ENCODE data around the gene HLA-DRA.
"Not testable (repeated sequence)": the region's sequence is repeated elsewhere in the genome, so short reads cannot be mapped to it uniquely, and the experiment has no call there.

HLA-DRA gene

GRCh38 chr6:32427218-32427617 lies 12.5 kb upstream of the HLA-DRA start:
- H3K4me1 ChIP-seq: no peaks in the 10 kb centered on the region
- H4K20me1 ChIP-seq: no peaks in the 10 kb centered on the region
- no peaks in the 10 kb centered on the region for H3K27me3 ChIP-seq
- H3K4me3 ChIP-seq: no peak overlapping the region
- H3K36me3 ChIP-seq: no peaks in the 10 kb centered on the region
- no peak overlapping the region for H3K27ac ChIP-seq
- no peak overlapping the region for H3K4me2 ChIP-seq
- H3K9ac ChIP-seq: no peak overlapping the region
- H3K9me3 ChIP-seq (replicated peaks in 1 of 11): no peaks in the 10 kb centered on the region
- TF ChIP-seq Cebpa-rat (IDR thresholded peaks at IDR 0.05): no peak

- H4K20me1 ChIP-seq: no peaks in the 10 kb centered on the region
- H3K4me2 ChIP-seq: no peak overlapping the region
- H3K36me3 ChIP-seq: no peaks in the 10 kb centered on the region
- no peaks in the 10 kb centered on the region for H3K27me3 ChIP-seq
- TF ChIP-seq Cebpa-rat (IDR thresholded peaks at IDR 0.05): no peak
- no peak overlapping the region for H3K4me3 ChIP-seq
- H3K9me3 ChIP-seq (replicated peaks in 1 of 11): no peaks in the 10 kb centered on the region
- H3K9ac ChIP-seq: no peak overlapping the region
- H3K4me1 ChIP-seq: no peaks in the 10 kb centered on the region
- H3K27ac ChIP-seq: no peak overlapping the region
Measured at GRCh38 chr6:32427934-32428474, 11.7 kb upstream of the HLA-DRA start.

- Histone ChIP-seq H3K4me1 (no peaks in the 10 kb centered on the region), H3K9me3 (replicated peaks in 1 of 11) (no peaks in the 10 kb centered on the region), H3K27me3 (no peaks in the 10 kb centered on the region), H3K36me3 (no peaks in the 10 kb centered on the region), H3K4me3 (no peak overlapping the region), H3K27ac (no peak overlapping the region), H3K9ac (no peak overlapping the region; a peak in 1 of 22 replicates), H3K4me2 (no peak overlapping the region), H4K20me1 (no peaks in the 10 kb centered on the region)
- no peak for TF ChIP-seq Cebpa-rat (IDR thresholded peaks at IDR 0.05)
Measured at GRCh38 chr6:32430179-32430578, 9.5 kb upstream of the HLA-DRA start.

GRCh38 chr6:32431142-32431541 lies 8.5 kb upstream of the HLA-DRA start:
- Histone ChIP-seq H3K9me3 (replicated peaks in 1 of 11) (no peaks in the 10 kb centered on the region), H4K20me1 (no peaks in the 10 kb centered on the region), H3K9ac (no peak overlapping the region), H3K4me2 (no peak overlapping the region), H3K36me3 (no peaks in the 10 kb centered on the region), H3K27ac (no peak overlapping the region), H3K27me3 (no peaks in the 10 kb centered on the region), H3K4me1 (peaks cover 0 to 5% (median under 1%) of the 10 kb centered on the region in 10 experiments; a peak in 14 of 20 replicates), H3K4me3 (no peak overlapping the region)
- TF ChIP-seq Cebpa-rat (IDR thresholded peaks at IDR 0.05): no peak

GRCh38 chr6:32432050-32432450 lies 7.6 kb upstream of the HLA-DRA start:
- peaks cover 8 to 14% (median 9%) of the 10 kb centered on the region in 10 experiments for H3K4me1 ChIP-seq
- no peak overlapping the region for H3K9ac ChIP-seq
- H3K27me3 ChIP-seq: no peaks in the 10 kb centered on the region

GRCh38 chr6:32433950-32434349 lies 5.7 kb upstream of the HLA-DRA start:
- not testable (repeated sequence) for H3K9me3 ChIP-seq (replicated peaks in 1 of 11); H3K27me3 ChIP-seq; H3K36me3 ChIP-seq; H3K4me3 ChIP-seq; H3K4me2 ChIP-seq; H3K27ac ChIP-seq; H3K9ac ChIP-seq; H4K20me1 ChIP-seq
- peaks cover 24 to 29% (median 27%) of the 10 kb centered on the region in 10 experiments for H3K4me1 ChIP-seq

More at GRCh38 chr6:32432050-32432450, 7.6 kb upstream of the HLA-DRA start:
- H4K20me1 ChIP-seq: no peaks in the 10 kb centered on the region
- no peak overlapping the region for H3K4me2 ChIP-seq
- no peak overlapping the region for H3K27ac ChIP-seq
- no peak overlapping the region for H3K4me3 ChIP-seq
- no peak for TF ChIP-seq Cebpa-rat (IDR thresholded peaks at IDR 0.05)
- H3K36me3 ChIP-seq: no peaks in the 10 kb centered on the region
- no peaks in the 10 kb centered on the region for H3K9me3 ChIP-seq (replicated peaks in 1 of 11)

GRCh38 chr6:32436186-32436585 lies 3.5 kb upstream of the HLA-DRA start:
- H3K4me1 ChIP-seq: peaks cover 36 to 44% (median 40%) of the 10 kb centered on the region in 10 experiments
- H3K27ac ChIP-seq: peak overlapping the region; percentile 82 to 98 (median 92); a peak in 21 of 22 replicates
- no peak for TF ChIP-seq Cebpa-rat (IDR thresholded peaks at IDR 0.05)
- H3K9me3 ChIP-seq (replicated peaks in 1 of 11): no peaks in the 10 kb centered on the region; a peak in 1 of 22 replicates
- H3K4me2 ChIP-seq: peak overlapping the region in 10 of 11 experiments; percentile 57 to 83 (median 67); a peak in 16 of 22 replicates
- H4K20me1 ChIP-seq: peaks cover 0 to 9% (median 4%) of the 10 kb centered on the region in 11 experiments; a peak in 9 of 22 replicates
- H3K4me3 ChIP-seq: no peak overlapping the region
- no peaks in the 10 kb centered on the region for H3K27me3 ChIP-seq
- H3K36me3 ChIP-seq: peaks cover 0 to 8% (median 2%) of the 10 kb centered on the region in 11 experiments; a peak in 14 of 22 replicates
- peak overlapping the region in 5 of 11 experiments; percentile 68 to 94 (median 71); a peak in 7 of 22 replicates for H3K9ac ChIP-seq

GRCh38 chr6:32436995-32437836 lies 2.5 kb upstream of the HLA-DRA start:
- Histone ChIP-seq H3K27ac (peak overlapping the region; percentile 82 to 98 (median 92)), H3K9me3 (replicated peaks in 1 of 11) (no peaks in the 10 kb centered on the region; a peak in 3 of 22 replicates), H3K4me1 (peaks cover 44 to 54% (median 50%) of the 10 kb centered on the region in 10 experiments), H3K36me3 (peaks cover 4 to 18% (median 12%) of the 10 kb centered on the region in 11 experiments; a peak in 20 of 22 replicates), H4K20me1 (peaks cover 0 to 19% (median 10%) of the 10 kb centered on the region in 11 experiments; a peak in 11 of 22 replicates), H3K4me2 (peak overlapping the region; percentile 57 to 83 (median 67)), H3K9ac (peak overlapping the region; percentile 61 to 94 (median 70)), H3K27me3 (no peaks in the 10 kb centered on the region), H3K4me3 (no peak overlapping the region)
- peak in 3 of 11 experiments; percentile 25 to 34 (median 28); a peak in 5 of 22 replicates for TF ChIP-seq Cebpa-rat (IDR thresholded peaks at IDR 0.05)

- H3K9me3 ChIP-seq (replicated peaks in 1 of 11): peaks cover 0 to 9% (median 0%) of the 10 kb centered on the region in 11 experiments; a peak in 4 of 22 replicates
- H3K36me3 ChIP-seq: peaks cover 23 to 37% (median 31%) of the 10 kb centered on the region in 11 experiments
- TF ChIP-seq Cebpa-rat (IDR thresholded peaks at IDR 0.05): no peak
- no peaks in the 10 kb centered on the region for H3K27me3 ChIP-seq
- H3K9ac ChIP-seq: peak overlapping the region; percentile 84 to 98 (median 90); a peak in 19 of 22 replicates
- H3K4me1 ChIP-seq: peaks cover 63 to 72% (median 66%) of the 10 kb centered on the region in 10 experiments
- H3K4me3 ChIP-seq: peak overlapping the region in 9 of 10 experiments; percentile 71 to 92 (median 78); a peak in 11 of 20 replicates
- H3K4me2 ChIP-seq: peak overlapping the region; percentile 56 to 93 (median 70)
- peaks cover 7 to 38% (median 29%) of the 10 kb centered on the region in 11 experiments; a peak in 12 of 22 replicates for H4K20me1 ChIP-seq
- peak overlapping the region; percentile 82 to 98 (median 92) for H3K27ac ChIP-seq
Measured at GRCh38 chr6:32439139-32439538, 548 bp upstream of the HLA-DRA start.
